A549 (cell line): ENCODE measurements around the gene CLEC16A. TPM values are rescaled to one million over a fixed set of nuclear protein-coding genes. Genes with fewer than 3 reads are reported as not detected.

Experiments
- ATAC-seq, 2 experiments: fragments of 200-7000 bp in 1 of 2; fragments of >200 bp in 1 of 2; cut with Nextera tagmentation in 1 of 2; cut with Tn5 transposase in 1 of 2; 3 replicates each; pipeline versions ENCODE4 v1.8.0 to v1.9.1; 2018 to 2020; ENCODE audit warnings: mild to moderate bottlenecking in 1 of 2, moderate library complexity in 1 of 2
- CTCF ChIA-PET: fragments of 300-600 bp; sonication (Branson Sonifier 250); formaldehyde crosslinking; extraction: SDS; loops from one replicate; lab custom pipeline; 2021; ENCODE audit warnings: antibody characterized with exemption, inconsistent platforms; lab: Yijun Ruan, JAX
- POLR2A ChIA-PET: fragments of 350-600 bp; formaldehyde crosslinking; extraction: SDS; loops from one replicate; lab custom pipeline; 2021; ENCODE audit warnings: antibody characterized with exemption, inconsistent platforms; lab: Yijun Ruan, JAX
- DNase-seq, 2 experiments: peaks; one replicate each; pipeline versions ENCODE4 v3.0.0 to v3.0.0-alpha.2; 2011 to 2016; ENCODE audit warnings: low read depth in 1 of 2, low spot score in 1 of 2
- FAIRE-seq: peaks from 2 replicates; lab custom pipeline; 2011; peaks lifted over from hg19 to GRCh38; lab: Jason Lieb, UNC
- H3K27ac ChIP-seq, 2 experiments: fragments of >200 bp; sonication (Bioruptor Twin); formaldehyde crosslinking; 3 replicates each; pipeline ENCODE4 v1.5.1; 2016 to 2017
- H3K4me1 ChIP-seq: fragments of >200 bp; sonication (Bioruptor Twin); formaldehyde crosslinking; 3 replicates; pipeline ENCODE4 v1.6.1; 2016
- H3K4me2 ChIP-seq: fragments of >200 bp; sonication (Bioruptor Twin); formaldehyde crosslinking; 3 replicates; pipeline ENCODE4 v1.6.1; 2016
- H3K4me3 ChIP-seq: fragments of >200 bp; sonication (Bioruptor Twin); formaldehyde crosslinking; 3 replicates; pipeline ENCODE4 v1.5.1; 2016
- H3K9me3 ChIP-seq: fragments of >200 bp; sonication (Bioruptor Twin); formaldehyde crosslinking; 3 replicates; pipeline ENCODE4 v1.6.1; 2016
- BHLHE40 ChIP-seq: IDR thresholded peaks from 2 replicates; pipeline ENCODE4 v1.6.1; 2012; ENCODE audit warnings: low read depth, low read length, inconsistent platforms
- CBX2 ChIP-seq: fragments of 200-600 bp; sonication (generic); IDR thresholded peaks from 2 replicates; pipeline ENCODE4 v1.6.1; 2016; ENCODE audit warnings: low read depth, mild to moderate bottlenecking, borderline replicate concordance
- CEBPB ChIP-seq, 2 experiments: fragments of >200 bp in 1 of 2; sonication (Bioruptor Twin) in 1 of 2; formaldehyde crosslinking in 1 of 2; IDR thresholded peaks; 2 replicates each; pipeline ENCODE4 v1.6.1; 2012 to 2016
- CTCF ChIP-seq: fragments of >200 bp; sonication (Bioruptor Twin); formaldehyde crosslinking; IDR thresholded peaks from 3 replicates; pipeline ENCODE4 v1.5.1; 2016
- EHF ChIP-seq: fragments of 250-450 bp; sonication (Bioruptor Pico); IDR thresholded peaks from 2 replicates; pipeline ENCODE4 v1.5.0; 2020; ENCODE audit warnings: mild to moderate bottlenecking
- FOSL2 ChIP-seq, 2 experiments: fragments of 450-650 bp in 1 of 2; fragments of >200 bp in 1 of 2; sonication (Bioruptor Twin) in 1 of 2; formaldehyde crosslinking; IDR thresholded peaks; 2 replicates each; pipeline versions ENCODE4 v1.5.0 to v1.6.1; 2016 to 2020; ENCODE audit warnings: mild to moderate bottlenecking in 1 of 2, moderate library complexity in 1 of 2
- FOXS1 ChIP-seq: fragments of 250-450 bp; sonication (Bioruptor Pico); IDR thresholded peaks from 2 replicates; pipeline ENCODE4 v1.5.0; 2020; ENCODE audit warnings: mild to moderate bottlenecking, moderate library complexity
- HOXA7 ChIP-seq: fragments of 250-450 bp; sonication (Bioruptor Pico); IDR thresholded peaks from 2 replicates; pipeline ENCODE4 v1.5.0; 2020; ENCODE audit warnings: mild to moderate bottlenecking, moderate library complexity
- JUN ChIP-seq, 2 experiments: fragments of >200 bp; sonication (Bioruptor Twin); formaldehyde crosslinking; IDR thresholded peaks; 2 replicates in 1 of 2; 3 replicates in 1 of 2; pipeline ENCODE4 v1.6.1; 2016 to 2017
- MAX ChIP-seq: IDR thresholded peaks from 2 replicates; pipeline ENCODE4 v1.6.1; 2012
- MAZ ChIP-seq: fragments of 150-350 bp; IDR thresholded peaks from 2 replicates; pipeline ENCODE4 v1.6.1; 2014; ENCODE audit warnings: antibody characterized with exemption, low read depth, low read length, borderline replicate concordance
- MYC ChIP-seq: IDR thresholded peaks from 2 replicates; pipeline ENCODE4 v1.6.1; 2012; ENCODE audit warnings: mild to moderate bottlenecking, inconsistent platforms, low read length, improper control_type of control experiment, borderline replicate concordance
- NPAS2 ChIP-seq: fragments of 250-450 bp; sonication (Bioruptor Pico); IDR thresholded peaks from 2 replicates; pipeline ENCODE4 v1.8.0; 2022; ENCODE audit warnings: mild to moderate bottlenecking, moderate library complexity, borderline replicate concordance
- PHF8 ChIP-seq: fragments of 200-600 bp; sonication (generic); IDR thresholded peaks from 2 replicates; pipeline ENCODE4 v1.6.1; 2016; ENCODE audit warnings: low read depth, mild to moderate bottlenecking, antibody characterized with exemption, moderate library complexity, borderline replicate concordance
- POLR2A ChIP-seq: IDR thresholded peaks from 2 replicates; pipeline ENCODE4 v1.6.1; 2012; ENCODE audit warnings: mild to moderate bottlenecking, low read length
- POLR2AphosphoS2 ChIP-seq: conservative IDR thresholded peaks from 2 replicates; pipeline ENCODE4 v1.6.1; 2012; ENCODE audit warnings: low read length, improper control_type of control experiment, inconsistent platforms
- RAD21 ChIP-seq, 2 experiments: fragments of >200 bp in 1 of 2; sonication (Bioruptor Twin) in 1 of 2; formaldehyde crosslinking in 1 of 2; IDR thresholded peaks in 1 of 2; conservative IDR thresholded peaks in 1 of 2; 2 replicates in 1 of 2; 3 replicates in 1 of 2; pipeline ENCODE4 v1.6.1; 2012 to 2018; ENCODE audit warnings: inconsistent platforms in 1 of 2
- SMC3 ChIP-seq: fragments of >200 bp; sonication (Bioruptor Twin); formaldehyde crosslinking; IDR thresholded peaks from 3 replicates; pipeline ENCODE4 v1.6.1; 2018; ENCODE audit warnings: inconsistent platforms
- SREBF2 ChIP-seq: fragments of 450-650 bp; IDR thresholded peaks from 2 replicates; pipeline ENCODE4 v1.6.1; 2014; ENCODE audit warnings: mild to moderate bottlenecking, moderate library complexity
- ZC3H11A ChIP-seq: fragments of 450-650 bp; IDR thresholded peaks from 2 replicates; pipeline ENCODE4 v1.6.1; 2014; ENCODE audit warnings: antibody characterized with exemption, mild to moderate bottlenecking
- WGBS: methylation state at CpG from one replicate; pipeline ENCODE4 v1.1.6; 2017; ENCODE audit errors: missing lambda C conversion rate; 5-methylcytosine and 5-hydroxymethylcytosine counted together
- polyA plus RNA-seq, 4 experiments: library from polyadenylated mRNA; depleted of rRNA in 3 of 4; stranded (reverse); fragments of >200 nt; fragmentation: RNase III in 1 of 4; extraction: RNeasy Plus Mini Kit Qiagen cat#74134 plus additional on column Dnase treatment in 1 of 4; gene quantifications; 2 replicates in 3 of 4; 3 replicates in 1 of 4; pipeline ENCODE4 v1.2.3, GENCODE V29; 2011 to 2017

CLEC16A gene
- polyA plus RNA-seq, 2 of the 4 experiments (the other 2 are of a cell fraction) = 8.3 to 10.4 TPM

- H3K4me3 ChIP-seq = no peak overlapping the region
- POLR2A ChIA-PET = no interaction called here
- H3K4me2 ChIP-seq = no peak overlapping the region
- no peak overlapping the region for H3K27ac ChIP-seq
- FAIRE-seq = no peak
- WGBS = 88% methylated on average over 19 of the region's 19 CpGs
- H3K9me3 ChIP-seq = no peaks in the 10 kb centered on the region
- no peak for DNase-seq
- TF ChIP-seq CBX2 = no peak
- no peak for TF ChIP-seq BHLHE40
- no peak for TF ChIP-seq MYC
- TF ChIP-seq CTCF = no peak
- CTCF ChIA-PET = interaction anchor here (0.5 to 1.8 kb wide), 7 partner anchors 8 to 417 kb away, joined by 3 to 11 read pairs (median 5); no protein-coding TSS in a partner anchor
- no peaks in the 10 kb centered on the region for H3K4me1 ChIP-seq
- no peak for ATAC-seq
Observed at GRCh38 chr16:10979717-10980601, 35.6 kb downstream of the CLEC16A start.

GRCh38 chr16:10980813-10981212 is 36.4 kb downstream of the CLEC16A start:
- no peaks in the 10 kb centered on the region for H3K9me3 ChIP-seq
- no peak for TF ChIP-seq PHF8
- no peak for TF ChIP-seq POLR2AphosphoS2
- TF ChIP-seq POLR2A = no peak
- no peak for TF ChIP-seq NPAS2
- no peak for TF ChIP-seq FOSL2 (IDR thresholded peaks at IDR 0.05)
- no peak for TF ChIP-seq FOSL2 (CRISPR knock-in tag; IDR thresholded peaks at IDR 0.05)
- TF ChIP-seq JUN (IDR thresholded peaks at IDR 0.05) = no peak
- TF ChIP-seq CEBPB (IDR thresholded peaks at IDR 0.05) = no peak
- TF ChIP-seq SMC3 = no peak
- TF ChIP-seq HOXA7 (CRISPR knock-in tag) = no peak
- TF ChIP-seq, all 56 proteins: peak for 0
- FAIRE-seq = no peak
- DNase-seq = no peak
- Histone ChIP-seq H3K27ac (no peak overlapping the region), H3K4me3 (no peak overlapping the region), H3K4me1 (no peaks in the 10 kb centered on the region), H3K4me2 (no peak overlapping the region)
- ChIA-PET POLR2A (no interaction called here), CTCF (interaction anchor here (0.7 to 1.8 kb wide), 5 partner anchors 9 to 416 kb away, joined by 3 to 11 read pairs (median 5); no protein-coding TSS in a partner anchor)
- no peak for ATAC-seq
- 93% methylated on average over 3 of the region's 3 CpGs for WGBS

- FAIRE-seq (no peak), DNase-seq (peak; percentile 21 to 53), ATAC-seq (peak; percentile 85 to 93; a peak in 5 of 6 replicates)
- Histone ChIP-seq H3K4me3 (no peak overlapping the region), H3K4me1 (no peaks in the 10 kb centered on the region), H3K9me3 (no peaks in the 10 kb centered on the region), H3K4me2 (no peak overlapping the region), H3K27ac (no peak overlapping the region)
- no peak for TF ChIP-seq FOXS1 (CRISPR knock-in tag)
- no peak for TF ChIP-seq POLR2A
- no peak for TF ChIP-seq MAZ
- no peak for TF ChIP-seq EHF (CRISPR knock-in tag)
- TF ChIP-seq MAX = no peak
- TF ChIP-seq BHLHE40 = no peak
- no peak for TF ChIP-seq ZC3H11A
- 0 out of 5 replicates have a peak, but pooled peaks of 1 of the 2 experiments have one; percentile 6 for TF ChIP-seq RAD21 (conservative IDR thresholded peaks at IDR 0.05 in 1 of 2, IDR thresholded peaks at IDR 0.05 in 1 of 2)
- TF ChIP-seq PHF8 = no peak
- TF ChIP-seq CTCF = peak; percentile 31; the same call in 2 of the 3 replicates
- no peak for TF ChIP-seq SREBF2
- POLR2A ChIA-PET = no interaction called here
- WGBS = 74% methylated on average over 4 of the region's 4 CpGs
- CTCF ChIA-PET = interaction anchor here (1.0 to 4.3 kb wide), 3 partner anchors 10 to 275 kb away, joined by 3 to 24 read pairs (median 24); partner anchors contain the start of gene SOCS1
Observed at GRCh38 chr16:10981697-10982216, 37.4 kb downstream of the CLEC16A start.
